ENCODE data around the gene HOXA9.

Gene HOXA9

GRCh38 chr7:27175626-27176523 lies 10.5 kb upstream of the HOXA9 start:
- DNase-seq, result no peak

GRCh38 chr7:27174874-27175625 lies 9.7 kb upstream of the HOXA9 start:
- no peak for DNase-seq

- DNase-seq, result no peak
These were observed 8.9 kb upstream of the HOXA9 start, which contains the start of gene HOXA10 for GRCh38 chr7:27173956-27174873. HOXA10 (minus strand) TSS chr7:27174320; CDS start chr7:27174306, 14 bp downstream.

- DNase-seq, result no peak
These were observed 8.2 kb upstream of the HOXA9 start for GRCh38 chr7:27173511-27173955.

GRCh38 chr7:27172823-27173510 lies 7.6 kb upstream of the HOXA9 start:
- no peak for DNase-seq

- DNase-seq, result no peak
These were observed 7.0 kb upstream of the HOXA9 start for GRCh38 chr7:27172315-27172774.

GRCh38 chr7:27171637-27172314 lies 6.4 kb upstream of the HOXA9 start:
- no peak for DNase-seq

GRCh38 chr7:27171325-27171636 lies 5.9 kb upstream of the HOXA9 start:
- DNase-seq, result no peak

- DNase-seq, result no peak
These were observed 5.3 kb upstream of the HOXA9 start for GRCh38 chr7:27170426-27171324.

GRCh38 chr7:27169658-27170425 lies 4.5 kb upstream of the HOXA9 start:
- no peak for DNase-seq

GRCh38 chr7:27168265-27168947 lies 3.1 kb upstream of the HOXA9 start:
- no peak for DNase-seq

GRCh38 chr7:27167916-27168264 lies 2.6 kb upstream of the HOXA9 start:
- no peak for DNase-seq

GRCh38 chr7:27166531-27167505 lies 1.5 kb upstream of the HOXA9 start:
- DNase-seq, result no peak

GRCh38 chr7:27165996-27166530 lies 726 bp upstream of the HOXA9 start:
- DNase-seq, result no peak

- no peak for DNase-seq
These were observed 809 bp downstream of the HOXA9 start for GRCh38 chr7:27164367-27165088.

GRCh38 chr7:27164045-27164366 lies 1.3 kb downstream of the HOXA9 start:
- no peak for DNase-seq
